ENCODE measurements around the gene HLA-B.
A peak's percentile ranks its signal among the peaks of the same experiment; 100 is the strongest.

Gene HLA-B

DNA sequence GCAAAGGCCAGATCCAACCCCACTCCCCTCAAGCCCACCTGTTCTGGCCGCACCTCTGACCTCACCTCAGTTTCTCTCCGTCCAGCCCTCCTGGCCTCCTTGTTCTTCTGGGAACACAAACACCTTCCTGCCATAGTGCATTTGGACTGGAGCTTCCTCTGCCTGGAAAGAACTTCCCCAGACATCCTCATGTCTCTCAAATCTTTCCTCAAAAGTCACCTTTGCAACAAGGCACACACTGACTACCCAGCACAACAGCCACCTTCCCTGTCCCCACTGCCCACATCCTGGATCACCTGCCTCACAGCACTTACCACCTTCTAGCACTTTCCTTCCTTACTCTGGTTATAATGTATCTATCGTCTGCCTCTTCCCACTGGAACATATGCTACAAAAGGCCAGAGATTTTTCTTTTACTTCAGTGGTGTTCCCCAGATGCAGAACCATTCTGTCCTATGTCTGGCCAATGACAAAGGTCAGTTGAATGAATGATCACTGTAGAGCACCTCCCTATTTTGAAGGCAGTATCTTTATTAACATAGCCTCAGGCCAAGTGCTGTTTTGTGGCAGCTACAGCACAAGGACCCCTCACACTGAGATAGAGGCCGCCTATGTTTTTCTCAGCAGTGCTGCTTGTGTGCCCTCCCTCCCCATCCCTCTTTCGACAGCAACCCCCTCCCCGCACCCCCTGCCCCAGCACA is 4.1 kb downstream of the HLA-B start:
- DNase-seq (ENCODE audit: low read depth), result no peak

DNA sequence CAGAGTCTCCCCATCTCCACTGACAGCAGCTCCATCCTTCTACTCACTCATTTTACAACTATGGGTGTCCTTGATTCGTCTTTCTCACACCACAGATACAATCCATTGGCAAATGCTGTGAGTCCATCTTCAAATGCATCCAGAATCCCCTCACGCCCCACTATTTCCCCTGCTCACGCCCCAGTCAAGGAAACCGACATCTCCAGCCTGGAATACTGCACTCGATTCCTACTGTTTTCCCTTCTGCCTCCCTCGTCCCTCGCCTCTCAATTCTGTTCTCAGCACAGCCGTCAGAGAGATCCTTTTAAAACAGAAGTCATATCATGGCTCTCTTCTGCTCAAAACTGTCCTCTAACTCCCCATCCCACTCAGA is 4.7 kb downstream of the HLA-B start:
- DNase-seq (ENCODE audit: low read depth), result no peak

DNA sequence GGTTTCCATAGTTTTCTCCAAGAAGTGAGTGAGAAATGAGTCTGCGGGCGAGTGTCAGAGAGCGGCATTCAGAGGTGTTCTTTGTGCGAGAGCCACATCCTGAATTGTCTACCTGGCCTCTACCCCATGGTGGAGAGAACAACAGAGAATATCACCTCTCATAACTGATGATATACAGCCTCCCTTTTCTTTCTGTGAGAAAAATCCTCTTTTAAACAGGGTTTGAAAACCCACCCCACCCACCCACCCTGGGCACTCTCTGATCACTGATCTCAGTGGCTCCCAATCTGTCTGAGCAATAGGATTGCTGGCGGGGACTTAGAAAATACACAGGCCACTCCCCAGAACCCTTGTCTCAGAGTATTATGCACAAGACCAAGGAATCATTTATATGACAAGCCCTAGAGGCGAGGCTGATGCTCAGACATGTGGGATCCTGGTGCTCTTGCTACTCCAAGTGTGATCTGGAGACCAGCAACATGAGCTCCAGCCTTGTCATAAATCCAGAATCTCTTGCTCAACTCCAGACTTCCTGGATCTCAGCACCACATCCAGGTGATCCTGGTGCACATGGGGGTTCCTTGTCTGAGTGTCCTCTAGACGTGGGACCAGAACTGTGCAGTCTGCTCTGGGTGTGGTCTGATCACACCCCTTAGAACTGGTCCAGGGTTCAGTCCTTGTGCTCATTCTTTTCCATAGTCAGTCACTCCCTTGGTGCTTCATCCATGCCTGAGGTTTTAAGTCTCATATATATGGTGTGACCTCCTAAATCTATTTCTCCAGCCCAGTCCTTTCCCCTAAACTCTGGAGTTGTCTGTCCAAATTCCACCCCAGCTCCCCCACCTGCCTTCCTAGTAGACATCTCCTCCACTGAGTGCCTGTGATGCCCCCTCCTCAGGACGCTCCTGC is 5.3 kb downstream of the HLA-B start:
- no peak for DNase-seq (ENCODE audit: low read depth)

DNA sequence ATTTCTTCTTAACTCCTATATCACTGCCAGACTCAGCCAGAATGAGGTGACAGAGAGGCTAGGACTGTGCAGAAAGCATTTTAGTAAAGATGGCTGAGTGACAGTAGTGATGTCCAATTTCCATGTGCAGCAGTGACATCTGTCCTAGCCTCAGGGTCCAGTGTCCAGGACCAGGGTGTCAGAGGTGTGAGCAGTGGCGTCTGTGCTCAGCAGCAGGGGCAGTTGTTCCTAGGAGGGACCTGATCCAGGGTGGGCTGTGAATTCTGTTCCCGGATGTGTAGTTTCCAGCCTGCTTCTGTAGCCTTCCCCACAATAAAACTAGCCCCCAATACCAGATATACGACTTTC is 6.0 kb downstream of the HLA-B start:
- DNase-seq (ENCODE audit: low read depth), result no peak

DNA sequence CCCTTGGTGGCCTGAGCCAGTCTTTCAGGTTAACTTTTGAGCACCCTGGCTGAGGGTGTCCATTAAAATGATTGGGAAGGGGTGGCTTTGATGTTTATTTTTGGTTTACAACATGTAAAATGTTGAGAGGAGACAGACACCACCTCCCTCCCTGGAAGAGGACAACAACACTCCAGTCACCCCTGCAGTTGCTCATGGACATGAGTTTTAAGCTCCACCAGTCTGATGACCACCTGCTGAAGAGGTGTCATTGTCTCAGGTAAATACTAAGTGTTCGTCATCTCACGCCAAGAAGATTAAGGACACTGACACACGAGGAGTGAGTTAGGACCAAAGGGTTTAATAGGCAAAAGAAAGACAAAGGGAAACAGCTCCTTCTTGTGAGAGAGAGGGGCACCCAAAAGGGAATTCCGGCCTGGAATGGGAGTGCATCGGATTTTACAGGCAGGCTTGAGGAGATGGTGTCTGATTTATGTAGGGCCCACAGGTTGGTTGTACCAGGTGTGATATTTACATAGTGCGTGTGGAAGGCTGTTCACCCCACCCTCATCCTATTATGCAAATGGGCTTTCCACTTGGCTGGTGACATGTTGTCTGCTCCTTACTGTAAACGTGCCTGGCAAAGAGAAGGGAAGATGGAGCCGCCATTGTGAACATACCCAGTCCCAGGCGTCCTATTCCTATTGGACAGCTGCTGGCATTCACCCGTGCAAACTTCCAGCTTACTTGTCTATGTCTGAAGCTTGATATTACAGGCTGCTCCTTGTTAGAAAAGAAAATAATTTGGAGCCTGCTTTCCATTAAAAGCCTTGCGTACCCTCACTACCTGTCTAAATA is 6.6 kb downstream of the HLA-B start:
- DNase-seq (ENCODE audit: low read depth), result no peak

DNA sequence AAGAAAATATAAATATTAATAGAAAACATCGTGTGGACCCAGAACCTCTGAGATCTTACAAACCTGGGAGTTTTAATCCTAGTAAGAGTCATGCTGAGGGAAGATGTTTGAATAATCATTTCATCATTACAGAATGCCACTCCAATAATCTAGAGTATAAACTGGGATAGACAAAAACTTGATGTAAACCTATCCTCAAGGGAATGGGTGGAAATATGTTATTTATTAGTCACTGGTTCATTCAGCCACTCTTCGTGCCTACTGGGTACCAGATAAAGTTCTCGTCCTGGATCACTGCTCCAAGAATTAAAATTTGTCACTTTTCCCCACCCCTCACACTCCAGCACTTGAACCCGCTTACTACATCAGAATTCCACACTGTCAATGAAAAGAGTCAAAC is 7.7 kb downstream of the HLA-B start:
- no peak for DNase-seq (ENCODE audit: low read depth)

DNA sequence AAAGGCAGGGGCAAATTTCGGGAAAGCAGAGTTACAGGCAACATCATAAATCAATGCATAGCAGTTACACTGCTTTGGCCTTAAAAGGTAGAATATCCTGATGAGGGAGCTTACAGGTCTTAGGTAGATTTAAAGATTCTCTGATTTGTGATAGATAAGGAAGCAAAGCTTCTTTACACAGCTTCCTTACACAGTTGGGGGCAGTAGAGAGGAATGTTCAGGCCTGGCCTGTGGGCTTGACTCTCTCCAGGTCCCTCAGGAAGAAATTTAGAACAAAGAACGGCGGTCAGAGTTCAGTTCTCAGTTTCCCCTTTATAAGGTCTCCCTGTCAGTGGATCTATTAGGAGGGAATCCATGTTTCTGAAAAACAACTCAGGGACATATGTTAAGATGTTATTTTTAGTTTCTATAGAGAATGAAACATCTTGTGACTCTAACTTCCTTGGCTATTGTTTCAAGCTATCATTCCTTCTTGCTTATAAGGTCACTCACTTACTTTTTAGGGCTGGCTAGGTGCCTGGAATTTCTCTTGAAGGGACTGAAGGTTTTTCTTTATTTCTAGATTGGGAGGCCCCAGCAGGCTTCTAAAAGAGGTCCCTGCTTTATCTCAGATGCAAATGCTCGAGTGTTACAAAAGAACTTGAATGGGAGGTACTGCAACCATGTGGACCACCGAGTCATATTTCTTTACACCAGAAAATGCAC is 11.8 kb downstream of the HLA-B start:
- no peak for DNase-seq (ENCODE audit: low read depth)

DNA sequence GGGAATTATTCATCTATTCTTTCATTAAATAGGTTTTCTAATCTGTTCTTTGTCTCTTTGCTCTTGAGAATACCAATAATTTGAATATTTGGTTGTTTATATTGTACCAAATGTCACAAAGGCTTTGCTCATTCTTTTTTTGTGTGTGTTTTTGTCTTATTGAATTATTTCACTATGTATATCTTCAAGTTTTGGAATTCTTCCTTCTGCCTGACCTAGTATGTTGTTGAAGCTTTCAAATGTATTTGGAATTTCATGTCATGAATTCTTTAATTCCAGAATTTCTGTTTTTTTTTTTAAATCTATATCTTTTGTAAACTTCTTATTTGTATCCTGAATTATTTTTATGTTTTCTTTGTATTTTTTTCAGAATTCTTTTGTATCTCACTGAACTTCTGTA is 16.8 kb downstream of the HLA-B start:
- no peak for DNase-seq (ENCODE audit: low read depth)

DNA sequence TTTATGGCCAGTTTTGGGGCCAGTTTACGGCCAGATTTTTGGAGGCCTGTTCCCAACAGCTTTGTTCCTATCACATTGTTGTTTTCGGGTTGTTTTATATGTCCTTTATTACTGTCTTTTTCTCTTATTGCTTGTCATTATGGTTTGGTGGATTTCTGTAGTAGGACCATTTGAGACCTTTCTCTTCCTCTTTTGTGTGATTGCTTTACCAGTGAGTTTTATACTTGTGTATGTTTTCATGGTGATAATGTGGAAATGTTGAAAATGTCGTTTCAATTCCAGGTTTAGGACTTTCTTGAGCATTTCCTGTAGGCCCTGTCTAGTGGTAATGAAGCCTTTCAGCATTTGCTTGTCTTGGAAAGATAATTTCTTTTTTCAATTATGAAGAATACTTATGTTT is 17.8 kb downstream of the HLA-B start:
- DNase-seq (ENCODE audit: low read depth), result no peak

DNA sequence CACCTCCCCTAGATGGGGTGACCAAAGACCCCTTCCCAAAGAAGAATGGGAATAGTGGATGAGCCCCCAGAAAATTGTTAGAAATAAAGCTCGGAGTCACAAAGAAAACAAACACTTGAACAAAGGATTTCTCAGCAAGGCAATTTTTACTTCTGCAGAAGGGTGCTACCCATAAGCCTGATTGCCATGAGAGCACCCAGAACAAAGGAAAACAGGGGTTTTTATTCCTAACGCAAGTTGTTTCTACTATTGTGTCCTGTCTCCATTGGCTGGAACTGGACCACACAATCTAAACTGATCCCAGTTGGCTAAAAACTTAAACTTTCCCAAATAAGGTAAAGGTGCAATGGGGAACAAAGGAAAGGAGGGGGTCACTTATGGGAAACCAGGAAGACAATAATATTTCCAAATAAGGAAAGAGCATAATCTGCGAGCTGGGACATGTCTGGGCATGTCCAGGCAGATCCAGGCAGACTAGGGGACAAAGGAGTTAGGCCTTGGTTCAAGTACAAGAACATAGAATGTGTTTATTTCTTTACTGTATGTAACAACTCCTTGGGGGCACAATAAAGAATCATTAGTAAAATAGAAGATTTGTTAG is 20.0 kb downstream of the HLA-B start:
- DNase-seq (ENCODE audit: low read depth), result no peak

DNA sequence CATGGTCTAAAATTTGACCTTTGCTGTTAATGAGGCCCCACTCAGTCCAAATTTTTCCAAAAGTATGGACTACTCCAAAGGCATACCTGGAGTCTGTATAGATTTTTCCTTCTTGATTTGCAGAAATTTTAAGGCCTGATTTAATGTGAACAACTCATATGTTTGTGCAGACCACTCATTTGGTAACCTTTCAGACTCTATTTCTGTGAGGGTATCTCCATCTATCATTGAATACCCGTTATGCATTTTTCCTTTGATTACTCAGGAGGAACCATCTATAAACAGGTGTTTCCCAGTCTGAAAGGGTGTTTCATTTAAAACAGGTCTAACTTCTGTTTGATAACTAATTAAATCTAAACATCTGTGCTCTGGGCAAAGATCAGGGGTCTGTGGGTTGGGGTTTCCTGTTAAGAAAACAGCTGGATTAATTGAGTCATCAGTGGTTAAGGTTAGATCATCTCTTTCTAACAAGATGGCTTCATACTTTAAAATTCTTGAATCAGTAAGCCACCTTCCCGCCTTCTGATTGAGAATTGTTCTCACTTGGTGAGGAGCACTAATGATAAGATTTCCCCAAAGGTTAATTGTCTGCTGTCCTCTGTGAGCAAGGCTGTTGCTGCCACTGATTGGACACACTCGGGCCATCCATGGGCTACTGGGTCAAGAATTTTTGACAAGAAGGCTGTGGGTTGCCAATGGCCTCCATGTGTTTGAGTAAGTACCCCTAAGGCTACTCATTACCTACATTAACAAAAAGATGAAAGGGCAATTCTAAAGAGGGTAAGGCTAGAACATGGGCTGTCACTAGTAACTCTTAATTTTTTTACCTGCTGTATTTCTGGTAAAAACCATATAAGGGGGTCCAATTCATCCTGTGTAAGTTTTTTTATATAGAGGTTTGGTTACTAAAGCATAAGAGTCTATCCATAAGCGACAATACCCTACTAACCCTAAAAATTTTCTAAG is 24.1 kb downstream of the HLA-B start:
- no peak for DNase-seq (ENCODE audit: low read depth)

DNA sequence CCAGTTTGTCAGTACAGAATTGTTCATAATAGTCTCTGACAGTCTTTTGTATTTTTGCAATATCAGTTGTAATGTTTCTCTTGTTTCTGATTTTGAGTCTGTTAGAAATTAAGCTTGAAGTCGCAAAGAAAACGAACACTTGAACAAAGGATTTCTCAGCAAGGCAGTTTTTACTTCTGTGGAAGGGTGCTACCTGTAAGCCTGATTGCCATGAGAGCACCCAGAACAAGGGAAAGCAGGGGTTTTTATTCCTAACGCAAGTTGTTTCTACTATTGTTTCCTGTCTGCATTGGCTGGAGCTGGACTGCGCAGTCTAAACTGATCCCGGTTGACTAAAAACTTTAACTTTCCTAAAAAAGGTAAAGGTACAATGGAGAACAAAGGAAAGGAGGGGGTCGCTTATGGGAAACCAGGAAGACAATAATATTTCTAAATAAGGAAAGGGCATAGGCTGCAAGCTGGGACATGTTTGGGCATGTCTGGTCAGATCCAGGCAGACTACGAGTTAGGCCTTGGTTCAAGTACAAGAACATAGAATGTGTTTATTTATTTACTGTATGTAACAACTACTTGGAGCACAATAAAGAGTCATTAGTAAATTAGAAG is 28.5 kb downstream of the HLA-B start:
- no peak for DNase-seq (ENCODE audit: low read depth)

DNA sequence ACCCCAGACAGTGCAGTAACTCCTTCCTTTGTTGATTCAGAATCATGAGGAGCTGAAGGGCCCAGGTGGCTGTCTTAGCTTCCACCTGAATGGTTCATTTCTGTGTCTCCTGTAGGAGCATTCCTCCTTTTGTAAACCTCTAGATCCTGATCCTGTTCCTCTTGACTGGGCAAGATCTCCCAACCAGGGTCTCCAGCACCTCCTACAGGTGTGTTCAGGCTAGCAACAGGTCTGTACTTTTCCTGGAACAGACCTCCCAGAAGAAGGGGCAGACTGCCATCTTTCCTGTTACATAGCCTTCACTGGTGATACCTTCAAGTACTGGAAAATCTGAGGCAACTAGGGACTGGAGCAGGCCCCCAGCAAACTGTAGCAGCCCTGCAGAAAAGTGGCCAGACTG is 35.2 kb downstream of the HLA-B start:
- no peak for DNase-seq (ENCODE audit: low read depth)

DNA sequence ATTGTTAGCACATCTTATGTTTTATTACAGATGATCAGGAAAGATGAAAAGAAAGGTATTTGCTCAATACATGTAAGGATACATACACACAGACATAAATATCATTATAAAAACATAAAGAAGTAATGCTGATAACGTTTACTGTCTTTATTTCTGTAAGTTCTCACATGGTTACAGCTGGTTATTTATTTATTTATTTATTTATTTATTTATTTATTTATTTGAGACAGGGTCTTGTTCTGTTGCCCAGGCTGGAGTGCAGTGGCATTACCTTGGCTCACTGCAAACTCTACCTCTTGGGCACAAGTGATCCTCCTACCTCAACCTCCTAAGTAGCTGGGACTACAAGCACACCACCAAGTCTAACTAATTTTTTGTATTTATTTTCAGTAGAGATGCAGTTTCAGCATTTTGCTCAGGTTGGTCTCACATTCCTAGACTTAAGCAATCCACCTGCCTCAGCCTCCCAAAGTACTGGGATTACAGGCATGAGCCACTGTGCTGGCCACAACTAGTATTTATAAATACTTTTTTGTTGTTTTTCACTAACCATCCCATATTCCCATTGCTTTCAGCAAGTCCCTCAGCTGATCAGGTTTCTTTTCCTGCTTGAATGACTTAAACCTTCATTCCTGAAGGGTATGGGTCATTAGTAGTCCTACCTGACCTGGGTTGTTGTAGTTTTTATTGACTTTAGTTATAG is 35.8 kb downstream of the HLA-B start:
- no peak for DNase-seq (ENCODE audit: low read depth)

DNA sequence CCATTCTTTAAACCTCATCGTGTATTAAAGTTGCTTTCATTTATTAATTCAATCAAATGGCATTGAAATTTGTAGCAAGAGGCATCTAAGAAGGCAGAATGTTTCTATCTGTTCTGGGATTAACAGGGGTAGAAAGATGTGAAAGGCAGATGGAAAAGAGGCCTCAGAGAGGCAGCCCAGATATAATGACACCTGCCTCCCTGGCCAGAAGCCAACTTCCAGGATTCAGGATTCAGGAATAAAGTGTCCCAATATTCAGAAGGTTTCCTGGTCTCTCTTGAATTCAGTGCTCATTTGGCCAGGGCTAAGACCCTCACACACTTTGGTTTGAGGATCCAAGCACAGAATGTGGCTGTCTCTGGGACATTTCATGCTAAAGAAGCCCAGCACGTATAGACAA is 39.9 kb downstream of the HLA-B start:
- DNase-seq (ENCODE audit: low read depth), result no peak

DNA sequence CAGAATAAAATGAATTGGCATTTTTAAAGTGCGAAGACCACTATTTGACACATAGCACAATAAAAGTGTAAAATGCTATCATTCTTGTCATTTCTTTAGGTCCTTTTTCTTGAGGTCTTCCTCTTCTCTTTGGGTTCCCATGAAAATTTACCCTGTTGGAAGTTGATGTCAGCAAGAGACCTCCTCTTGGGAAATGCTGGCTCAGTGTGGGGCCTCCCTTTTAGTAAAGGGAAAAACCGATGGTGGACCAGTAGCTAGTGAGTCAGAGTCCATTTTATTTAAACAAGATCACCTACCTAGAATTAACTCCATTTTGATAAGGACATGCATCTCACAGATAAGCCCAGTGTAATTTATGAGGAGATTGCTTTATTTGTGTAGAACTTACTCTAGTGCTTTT is 47.3 kb downstream of the HLA-B start:
- no peak for DNase-seq (ENCODE audit: low read depth)

DNA sequence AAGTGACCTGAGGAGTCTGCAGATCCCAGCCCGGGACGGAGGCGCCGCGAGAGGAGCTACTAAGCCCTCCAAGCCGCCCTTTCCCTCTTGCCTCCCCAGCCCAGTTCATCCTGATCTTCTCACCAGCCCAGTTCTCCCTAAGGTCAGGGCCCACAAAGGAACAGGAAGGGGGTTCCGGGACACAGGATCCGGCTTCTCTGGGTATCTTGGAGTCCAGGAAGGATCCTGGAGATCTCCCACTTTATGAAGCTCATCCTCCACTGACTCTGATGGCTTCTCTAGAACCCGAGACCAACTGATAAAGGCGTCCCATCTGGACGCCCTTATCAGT is 48.2 kb downstream of the HLA-B start:
- no peak for DNase-seq (ENCODE audit: low read depth)

DNA sequence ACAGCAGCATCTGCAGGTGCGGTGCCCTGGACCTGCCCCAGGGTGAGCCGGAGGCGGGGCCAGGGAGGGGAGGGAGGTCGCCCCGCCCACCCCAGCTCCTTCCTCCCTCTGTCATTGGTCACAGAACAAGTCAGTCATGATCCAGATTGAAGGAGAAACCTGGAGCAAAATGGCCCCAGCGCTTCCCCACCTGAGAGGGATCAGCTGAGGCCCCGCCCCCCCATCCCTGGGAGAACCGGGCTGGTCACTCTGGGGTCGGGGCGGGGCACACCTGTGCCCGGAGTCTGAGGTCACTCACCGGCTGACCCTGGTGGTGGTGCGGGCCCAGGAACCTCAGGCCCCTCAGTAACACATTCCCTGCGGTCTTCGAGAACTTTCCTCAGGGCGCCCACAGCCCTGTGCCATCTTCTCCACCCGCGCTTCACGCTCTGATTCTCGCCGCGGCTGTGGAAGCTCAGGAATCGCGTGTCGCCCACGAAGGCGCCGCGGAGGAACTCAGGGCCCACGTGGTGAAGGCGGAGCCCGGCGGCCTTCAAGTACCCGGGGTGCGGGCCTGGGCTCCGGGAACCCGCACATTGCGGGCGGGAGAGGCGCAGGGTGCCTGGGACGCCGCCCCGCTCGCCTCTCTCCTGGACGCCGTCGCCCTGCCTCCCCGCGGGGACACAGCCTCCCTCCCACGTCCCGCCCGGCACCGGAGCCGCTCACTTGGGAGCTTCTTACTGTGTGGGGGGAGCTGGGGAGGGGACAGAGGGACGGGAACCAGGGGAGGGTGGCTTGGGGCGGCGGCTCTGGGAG is 48.7 kb downstream of the HLA-B start:
- peak; percentile 69 for DNase-seq (ENCODE audit: low read depth)

DNA sequence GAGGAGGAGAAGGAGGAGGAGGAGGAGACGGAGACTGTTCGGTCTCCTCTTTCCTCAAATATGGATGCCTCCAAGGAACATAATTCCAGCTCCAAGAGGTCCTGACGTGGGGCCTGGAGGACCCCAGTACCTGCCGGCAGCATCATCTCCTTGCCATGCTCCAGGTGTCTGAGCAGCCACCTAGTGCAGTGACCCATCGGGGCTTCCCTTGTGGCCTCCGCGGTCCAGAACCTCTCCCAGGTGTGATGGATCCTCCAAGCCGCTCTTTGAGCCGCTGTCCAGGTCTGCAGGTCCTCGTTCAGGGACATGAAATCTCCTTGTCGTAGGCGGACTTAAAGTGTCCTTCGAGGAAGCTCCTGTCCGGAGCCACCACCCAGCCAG is 49.3 kb downstream of the HLA-B start:
- no peak for DNase-seq (ENCODE audit: low read depth)

All from activated T-helper 9 cell treated with anti-CD3 and anti-CD28 coated beads, Interleukin-2, amount 50 U/mL, for 16 hours (primary cell).